ENCODE measurements around the gene NPFFR2.

GRCh38 chr4:72084587-72085011 is 52.8 kb downstream of the NPFFR2 start:
- no peak for TF ChIP-seq CTCF (conservative IDR thresholded peaks at IDR 0.05 in 1 of 2, IDR thresholded peaks at IDR 0.05 in 1 of 2; ENCODE audit: low read depth in 1 of 2, low read length in 2 of 2)
- TF ChIP-seq EZH2 (IDR thresholded peaks at IDR 0.05; ENCODE audit: low read length, missing control alignments): no peak
